Left ventricle myocardium inferior (tissue), 1 donor: ENCODE measurements around the gene SLC66A1. TPM values are rescaled to one million over a fixed set of nuclear protein-coding genes. Genes with fewer than 3 reads are reported as not detected.

Source experiments
- DNase-seq: peaks from one replicate; pipeline ENCODE4 v3.0.0-alpha.2; 2020
- H3K27ac ChIP-seq: fragments of 200-600 bp; replicated peaks from 2 replicates; pipeline ENCODE4 v1.8.0; 2021
- H3K27me3 ChIP-seq: fragments of 200-600 bp; 2 replicates; pipeline ENCODE4 v1.8.0; 2021; ENCODE audit warnings: low read depth
- H3K36me3 ChIP-seq: fragments of 200-600 bp; 2 replicates; pipeline ENCODE4 v1.8.0; 2021
- H3K4me1 ChIP-seq: fragments of 200-600 bp; 2 replicates; pipeline ENCODE4 v1.8.0; 2021
- H3K4me3 ChIP-seq: fragments of 200-600 bp; 2 replicates; pipeline ENCODE4 v1.8.0; 2021; ENCODE audit warnings: mild to moderate bottlenecking, moderate library complexity
- H3K9me3 ChIP-seq: fragments of 200-600 bp; replicated peaks from 2 replicates; pipeline ENCODE4 v1.8.0; 2021
- intact Hi-C: fragments of 100-400 bp; cut with micrococcal nuclease; formaldehyde crosslinking; loops from one replicate; pipeline ENCODE4 v1.11.0; 2022
- total RNA-seq: library from RNA; stranded (reverse); fragmentation: NEBNext Ultra II Directional; extraction: Animal tissue kit (Norgen Biotek cat#: 25700); gene quantifications from one replicate; pipeline ENCODE4 v1.2.1, GENCODE V29; 2021
- TF ChIP-seq, protein P1 (sequence below): fragments of 200-600 bp; IDR thresholded peaks from 2 replicates; pipeline ENCODE4 v1.8.0; 2021; ENCODE audit warnings: antibody characterized with exemption, mild to moderate bottlenecking, borderline replicate concordance
- donor health status: DM: no; HTN: yes; CAD: no; lungs with severe emphysema.

SLC66A1 gene
- total RNA-seq, 1 donor from 2014 or later: 5.8 TPM

DNA sequence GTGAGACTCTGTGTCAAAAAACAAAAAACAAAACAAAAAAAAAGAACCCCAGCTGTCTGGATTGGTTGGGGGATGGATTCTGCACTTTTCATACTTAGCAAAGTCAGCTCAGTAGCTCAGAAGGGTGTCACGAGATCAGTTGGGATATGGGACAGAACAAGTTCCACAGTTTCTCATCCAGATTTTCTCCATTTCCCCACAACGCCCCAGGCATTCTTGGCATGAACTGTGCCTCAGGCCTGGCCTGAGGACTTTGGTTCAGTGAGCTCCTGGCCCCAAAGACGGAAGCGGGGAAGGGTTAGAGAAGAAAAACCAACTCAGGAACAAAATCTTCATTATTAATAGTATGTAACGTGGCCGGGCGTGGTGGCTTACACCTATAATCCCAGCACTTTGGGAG is 2.1 kb upstream of the SLC66A1 start:
- no peak for DNase-seq
- peaks cover 36% of the 10 kb centered on the region for H3K4me1 ChIP-seq
- H3K27me3 ChIP-seq: no peaks in the 10 kb centered on the region
- intact Hi-C loops: no loop called here
- TF ChIP-seq, protein P1, sequence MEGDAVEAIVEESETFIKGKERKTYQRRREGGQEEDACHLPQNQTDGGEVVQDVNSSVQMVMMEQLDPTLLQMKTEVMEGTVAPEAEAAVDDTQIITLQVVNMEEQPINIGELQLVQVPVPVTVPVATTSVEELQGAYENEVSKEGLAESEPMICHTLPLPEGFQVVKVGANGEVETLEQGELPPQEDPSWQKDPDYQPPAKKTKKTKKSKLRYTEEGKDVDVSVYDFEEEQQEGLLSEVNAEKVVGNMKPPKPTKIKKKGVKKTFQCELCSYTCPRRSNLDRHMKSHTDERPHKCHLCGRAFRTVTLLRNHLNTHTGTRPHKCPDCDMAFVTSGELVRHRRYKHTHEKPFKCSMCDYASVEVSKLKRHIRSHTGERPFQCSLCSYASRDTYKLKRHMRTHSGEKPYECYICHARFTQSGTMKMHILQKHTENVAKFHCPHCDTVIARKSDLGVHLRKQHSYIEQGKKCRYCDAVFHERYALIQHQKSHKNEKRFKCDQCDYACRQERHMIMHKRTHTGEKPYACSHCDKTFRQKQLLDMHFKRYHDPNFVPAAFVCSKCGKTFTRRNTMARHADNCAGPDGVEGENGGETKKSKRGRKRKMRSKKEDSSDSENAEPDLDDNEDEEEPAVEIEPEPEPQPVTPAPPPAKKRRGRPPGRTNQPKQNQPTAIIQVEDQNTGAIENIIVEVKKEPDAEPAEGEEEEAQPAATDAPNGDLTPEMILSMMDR: no peak
- H3K9me3 ChIP-seq: no peaks in the 10 kb centered on the region
- no peak overlapping the region for H3K4me3 ChIP-seq
- H3K36me3 ChIP-seq: peaks cover 36% of the 10 kb centered on the region
- no peak overlapping the region for H3K27ac ChIP-seq

DNA sequence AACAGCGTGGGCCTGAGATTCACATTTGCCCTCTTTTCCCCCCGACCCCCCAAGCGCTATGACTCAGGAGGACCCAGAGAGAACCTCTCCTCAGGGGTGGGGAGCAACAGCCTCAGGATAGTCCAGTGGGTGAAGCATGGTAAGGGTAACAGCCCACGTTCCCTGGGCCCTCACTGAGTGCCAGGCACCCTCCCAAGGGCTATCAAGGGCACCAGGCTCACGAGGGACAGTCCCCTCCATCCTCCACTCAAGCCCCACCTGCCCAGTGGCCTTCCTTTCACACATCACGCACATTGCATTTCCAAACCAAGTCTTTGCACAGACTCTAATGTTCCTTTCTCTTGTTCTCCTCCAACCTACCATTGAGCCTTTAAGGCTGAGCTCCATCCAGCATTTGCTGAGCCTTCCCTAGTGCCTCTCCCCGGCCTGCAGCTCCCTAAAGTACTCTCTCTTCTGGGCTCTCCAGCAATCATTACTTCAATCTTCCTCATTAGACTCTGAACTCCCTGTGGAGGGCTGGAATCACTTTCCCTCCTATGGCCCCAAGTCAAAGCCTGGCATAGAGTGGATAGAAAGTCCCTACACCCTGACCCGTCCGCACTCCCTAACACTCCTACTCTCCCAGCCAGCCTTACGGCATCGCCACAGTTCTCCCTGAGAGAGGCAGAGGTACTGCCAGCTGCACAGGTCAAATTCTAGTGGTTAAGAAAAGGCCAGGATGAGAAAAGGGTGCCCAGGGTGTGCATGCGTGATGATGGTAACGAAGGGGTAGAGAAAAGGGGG is 1.2 kb upstream of the SLC66A1 start:
- Histone ChIP-seq H3K4me3 (peak overlapping the region; percentile 88), H3K36me3 (peaks cover 28% of the 10 kb centered on the region), H3K9me3 (no peaks in the 10 kb centered on the region), H3K27me3 (no peaks in the 10 kb centered on the region), H3K27ac (no peak overlapping the region), H3K4me1 (peaks cover 41% of the 10 kb centered on the region)
- no peak for DNase-seq
- TF ChIP-seq, protein P1: no peak
- intact Hi-C loops: no loop called here

DNA sequence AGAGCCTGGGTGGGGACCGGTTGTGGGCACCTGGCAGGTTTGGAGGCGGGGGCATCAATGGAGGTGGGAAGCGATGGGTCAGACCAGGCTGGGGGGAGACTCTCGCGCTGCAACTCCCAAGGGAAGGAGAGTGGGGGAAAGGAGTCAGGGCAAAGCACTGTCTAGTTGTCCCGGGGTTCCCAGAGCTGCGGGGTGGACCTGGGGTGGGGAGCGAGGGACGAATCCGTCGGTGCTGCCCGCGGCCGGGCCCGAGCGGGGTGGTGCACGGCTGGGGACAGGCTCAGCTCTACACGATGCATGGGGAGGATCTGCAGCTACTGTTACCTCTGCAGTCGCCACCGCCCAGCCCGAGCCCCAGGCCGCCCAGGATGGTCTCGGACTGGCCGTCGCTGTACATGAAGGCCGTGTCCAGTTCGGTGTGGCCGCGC is 609 bp upstream of the SLC66A1 start:
- no peak for DNase-seq
- H3K9me3 ChIP-seq: no peaks in the 10 kb centered on the region
- TF ChIP-seq, protein P1: no peak
- peak overlapping the region; percentile 88 for H3K27ac ChIP-seq
- H3K27me3 ChIP-seq: no peaks in the 10 kb centered on the region
- intact Hi-C loops: no loop called here
- peaks cover 42% of the 10 kb centered on the region for H3K4me1 ChIP-seq
- H3K4me3 ChIP-seq: peak overlapping the region; percentile 88
- H3K36me3 ChIP-seq: peaks cover 22% of the 10 kb centered on the region

DNA sequence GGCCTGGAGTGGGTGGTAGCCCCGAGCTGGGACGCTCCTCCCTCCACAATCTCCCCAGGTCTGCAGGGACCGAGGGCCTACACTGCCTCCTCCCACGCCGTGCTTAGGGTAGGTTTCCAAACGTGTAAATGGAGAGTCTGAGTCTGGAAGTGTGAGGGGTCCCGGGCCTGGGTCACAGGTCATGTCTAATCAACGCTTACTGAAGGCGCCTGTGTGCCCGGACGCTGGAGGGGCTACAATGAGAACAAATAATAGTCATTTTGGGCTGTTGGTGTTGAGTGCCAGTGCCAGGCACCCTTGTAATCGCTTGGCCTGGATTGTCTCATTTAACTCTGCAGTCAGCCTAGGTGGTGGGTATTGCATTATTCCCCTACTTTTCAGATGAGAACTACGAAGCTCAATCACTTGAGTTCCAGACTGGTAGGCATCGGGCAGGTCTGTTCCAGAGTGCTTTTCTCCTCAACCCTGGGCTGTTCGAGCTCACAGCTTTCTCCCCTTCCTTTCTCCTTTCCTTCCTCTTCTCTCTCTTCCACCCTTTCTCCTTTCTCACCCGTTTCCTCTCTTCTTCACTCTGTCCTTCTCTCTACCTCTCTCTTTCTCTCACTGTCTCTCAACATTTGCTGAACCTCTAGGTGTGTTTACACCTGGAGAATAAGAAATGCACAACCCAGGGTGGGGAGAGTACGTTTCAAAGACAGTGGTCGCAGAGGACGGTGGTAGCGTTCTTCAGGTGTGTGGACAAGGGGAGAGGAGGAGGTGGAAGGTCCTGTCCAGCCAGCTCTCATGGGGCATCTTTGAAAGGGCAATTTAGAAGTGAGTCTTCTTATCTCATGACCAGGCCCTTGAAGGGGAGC is 883 bp downstream of the SLC66A1 start:
- DNase-seq: no peak
- TF ChIP-seq, protein P1: no peak
- peaks cover 7% of the 10 kb centered on the region for H3K36me3 ChIP-seq
- intact Hi-C loops: no loop called here
- no peaks in the 10 kb centered on the region for H3K9me3 ChIP-seq
- no peaks in the 10 kb centered on the region for H3K27me3 ChIP-seq
- H3K4me3 ChIP-seq: peak overlapping the region; percentile 88
- H3K27ac ChIP-seq: peak overlapping the region; percentile 88
- H3K4me1 ChIP-seq: peaks cover 42% of the 10 kb centered on the region

DNA sequence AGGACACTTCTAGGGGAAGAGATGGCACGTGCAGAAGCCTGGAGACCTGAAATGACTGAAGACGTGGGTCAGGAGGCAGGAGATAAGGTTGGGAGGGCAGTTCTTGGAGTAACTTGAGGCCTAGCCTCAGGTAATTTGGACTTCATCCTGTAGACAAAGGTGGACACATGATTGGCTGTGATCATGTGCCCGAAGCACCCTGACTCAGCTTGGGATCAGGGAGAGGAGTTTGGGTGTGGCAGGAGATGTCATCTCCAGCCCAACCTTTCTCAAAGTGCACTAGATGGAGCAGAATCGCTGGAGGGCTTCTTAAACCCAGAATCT is 1.5 kb downstream of the SLC66A1 start:
- Histone ChIP-seq H3K27ac (no peak overlapping the region), H3K36me3 (peaks cover 6% of the 10 kb centered on the region), H3K4me3 (no peak overlapping the region), H3K9me3 (no peaks in the 10 kb centered on the region), H3K27me3 (no peaks in the 10 kb centered on the region), H3K4me1 (peaks cover 42% of the 10 kb centered on the region)
- intact Hi-C loops: no loop called here
- TF ChIP-seq, protein P1: no peak
- DNase-seq: no peak
